Measurements from ENCODE around the gene SORCS3.

The SORCS3 gene

GRCh38 chr10:104895981-104896380 is 254.9 kb downstream of the SORCS3 start:
- no peak for DNase-seq (ENCODE audit: low spot score)
- TF ChIP-seq, protein P1, sequence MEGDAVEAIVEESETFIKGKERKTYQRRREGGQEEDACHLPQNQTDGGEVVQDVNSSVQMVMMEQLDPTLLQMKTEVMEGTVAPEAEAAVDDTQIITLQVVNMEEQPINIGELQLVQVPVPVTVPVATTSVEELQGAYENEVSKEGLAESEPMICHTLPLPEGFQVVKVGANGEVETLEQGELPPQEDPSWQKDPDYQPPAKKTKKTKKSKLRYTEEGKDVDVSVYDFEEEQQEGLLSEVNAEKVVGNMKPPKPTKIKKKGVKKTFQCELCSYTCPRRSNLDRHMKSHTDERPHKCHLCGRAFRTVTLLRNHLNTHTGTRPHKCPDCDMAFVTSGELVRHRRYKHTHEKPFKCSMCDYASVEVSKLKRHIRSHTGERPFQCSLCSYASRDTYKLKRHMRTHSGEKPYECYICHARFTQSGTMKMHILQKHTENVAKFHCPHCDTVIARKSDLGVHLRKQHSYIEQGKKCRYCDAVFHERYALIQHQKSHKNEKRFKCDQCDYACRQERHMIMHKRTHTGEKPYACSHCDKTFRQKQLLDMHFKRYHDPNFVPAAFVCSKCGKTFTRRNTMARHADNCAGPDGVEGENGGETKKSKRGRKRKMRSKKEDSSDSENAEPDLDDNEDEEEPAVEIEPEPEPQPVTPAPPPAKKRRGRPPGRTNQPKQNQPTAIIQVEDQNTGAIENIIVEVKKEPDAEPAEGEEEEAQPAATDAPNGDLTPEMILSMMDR (IDR thresholded peaks at IDR 0.05; ENCODE audit: extremely low read depth, missing control alignments) = no peak

GRCh38 chr10:104897696-104898095 is 256.6 kb downstream of the SORCS3 start:
- DNase-seq (ENCODE audit: low spot score) = no peak

GRCh38 chr10:104899779-104900178 is 258.7 kb downstream of the SORCS3 start:
- DNase-seq (ENCODE audit: low spot score) = no peak
- TF ChIP-seq, protein P1 (IDR thresholded peaks at IDR 0.05; ENCODE audit: extremely low read depth, missing control alignments) = no peak

More at GRCh38 chr10:104897696-104898095, 256.6 kb downstream of the SORCS3 start:
- TF ChIP-seq, protein P1 (IDR thresholded peaks at IDR 0.05; ENCODE audit: extremely low read depth, missing control alignments) = no peak

DNA sequence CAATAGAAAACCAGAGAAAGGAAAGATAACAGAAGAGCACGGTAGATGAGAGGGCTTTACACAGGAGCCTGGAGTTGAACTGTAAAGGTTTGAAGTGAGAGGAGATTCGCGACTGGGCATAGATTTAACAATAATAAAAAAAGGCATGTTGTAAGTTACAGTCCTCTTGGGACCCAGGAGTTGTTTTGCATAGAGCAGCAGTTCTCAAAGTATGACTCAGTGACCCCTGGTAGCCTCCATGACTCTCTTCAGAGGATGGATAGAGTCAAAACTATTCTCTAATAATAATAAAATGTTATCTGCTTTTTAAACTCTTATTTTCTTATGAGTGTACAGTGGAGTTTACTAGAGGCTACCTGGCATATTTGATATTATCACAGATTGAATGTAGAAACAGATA is 262.3 kb downstream of the SORCS3 start:
- TF ChIP-seq, protein P1 (IDR thresholded peaks at IDR 0.05; ENCODE audit: extremely low read depth, missing control alignments) = no peak
- no peak for DNase-seq (ENCODE audit: low spot score)

GRCh38 chr10:104904753-104905323 is 263.7 kb downstream of the SORCS3 start:
- TF ChIP-seq, protein P1 (IDR thresholded peaks at IDR 0.05; ENCODE audit: extremely low read depth, missing control alignments) = no peak

DNA sequence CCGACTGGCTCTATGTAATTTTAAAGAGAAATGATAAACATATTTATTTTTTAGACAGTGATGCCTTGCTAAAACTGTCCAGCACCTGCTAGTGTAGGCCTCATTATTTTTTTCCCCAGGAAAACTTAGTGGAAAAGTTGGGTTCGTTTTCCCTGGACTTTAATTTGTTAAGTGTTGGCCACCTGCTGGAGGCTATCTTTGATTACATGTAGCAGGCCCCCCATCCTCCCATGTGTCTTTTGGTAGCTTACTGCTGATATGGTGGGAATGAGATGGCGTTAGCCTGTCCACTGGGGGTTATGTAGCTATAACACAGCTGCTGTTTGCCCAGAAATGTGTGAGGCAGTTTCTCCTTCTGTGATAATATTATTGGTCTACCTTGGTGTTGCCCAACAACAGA is 265.0 kb downstream of the SORCS3 start:
- TF ChIP-seq, protein P1 (IDR thresholded peaks at IDR 0.05; ENCODE audit: extremely low read depth, missing control alignments) = no peak
- DNase-seq (ENCODE audit: low spot score) = no peak

More at GRCh38 chr10:104904753-104905323, 263.7 kb downstream of the SORCS3 start:
- DNase-seq (ENCODE audit: low spot score) = no peak

DNA sequence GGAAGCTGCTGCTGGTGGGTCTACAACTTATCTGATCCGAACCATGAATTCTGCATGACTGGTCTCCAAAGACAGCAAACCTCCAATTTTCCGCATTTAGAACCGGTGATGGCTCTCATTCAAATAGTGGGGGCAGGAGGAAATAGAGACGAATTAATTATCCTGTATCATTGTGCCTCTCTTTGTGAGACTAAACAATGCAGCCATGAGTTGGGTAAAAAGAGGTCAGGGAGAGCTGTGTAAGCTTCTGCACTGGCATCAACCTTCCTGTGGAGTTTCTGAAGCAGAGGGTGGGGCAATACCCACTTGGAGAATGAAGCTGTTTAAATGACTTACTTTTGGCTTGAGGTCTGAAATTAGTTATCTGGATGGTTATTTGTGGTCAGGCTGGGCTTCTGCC is 266.4 kb downstream of the SORCS3 start:
- DNase-seq (ENCODE audit: low spot score) = no peak
- TF ChIP-seq, protein P1 (IDR thresholded peaks at IDR 0.05; ENCODE audit: extremely low read depth, missing control alignments) = no peak
